Mesenteric fat pad (tissue), 1 donor: ENCODE results near the gene NELL2. TPM values are rescaled to one million over a fixed set of nuclear protein-coding genes. Genes with fewer than 3 reads are reported as not detected.

ENCODE experiments used
- DNase-seq: peaks from one replicate; pipeline ENCODE4 v3.0.0-alpha.2; 2020; ENCODE audit warnings: low spot score
- total RNA-seq: library from RNA; stranded (reverse); fragmentation: NEBNext Ultra II Directional; extraction: Animal tissue kit (Norgen Biotek cat#: 25700); gene quantifications from one replicate; pipeline ENCODE4 v1.2.1, GENCODE V29; 2021
- donor health status: DM: yes; HTN: yes; CAD: no.

Gene NELL2
- total RNA-seq, 1 donor from 2014 or later = 0.71 TPM

- DNase-seq = no peak
These were observed 391.3 kb downstream of the NELL2 start for GRCh38 chr12:44484862-44485261.

GRCh38 chr12:44477331-44477980, 398.7 kb downstream of the NELL2 start:
- no peak for DNase-seq

- no peak for DNase-seq
These were observed 399.4 kb downstream of the NELL2 start for GRCh38 chr12:44476683-44477082.

GRCh38 chr12:44465139-44465538, 411.0 kb downstream of the NELL2 start:
- DNase-seq = no peak

GRCh38 chr12:44464180-44464579, 411.9 kb downstream of the NELL2 start:
- DNase-seq = no peak

GRCh38 chr12:44462729-44463128, 413.4 kb downstream of the NELL2 start:
- no peak for DNase-seq

GRCh38 chr12:44460261-44460660, 415.9 kb downstream of the NELL2 start:
- DNase-seq = no peak

- DNase-seq = no peak
These were observed 416.5 kb downstream of the NELL2 start for GRCh38 chr12:44459569-44459968.

Other genes with a start within 250 kb of the NELL2 start
- 0.32 TPM for gene DBX2, start 174.8 kb upstream of the NELL2 start, total RNA-seq